ENCODE data around the gene C5. TPM values are rescaled to one million over a fixed set of nuclear protein-coding genes. Genes with fewer than 3 reads are reported as not detected.
"Not testable (repeated sequence)": the region's sequence is repeated elsewhere in the genome, so short reads cannot be mapped to it uniquely, and the experiment has no call there.

The C5 gene
- polyA plus RNA-seq, 4 donors, result 4.1 to 25.4 (median 7.5) TPM

- not testable (repeated sequence) for FAIRE-seq; H3K27me3 ChIP-seq (ENCODE audit: control insufficient read depth in 3 of 3, insufficient read depth in 3 of 3, low read length in 3 of 3); H3K36me3 ChIP-seq (ENCODE audit: control insufficient read depth in 3 of 3, insufficient read depth in 2 of 3, low read depth in 1 of 3, low read length in 3 of 3); DNase-seq; H3K4me1 ChIP-seq (ENCODE audit: control insufficient read depth in 3 of 3, insufficient read depth in 2 of 3, low read depth in 1 of 3, low read length in 2 of 3); H3K9me3 ChIP-seq (ENCODE audit: control insufficient read depth in 2 of 2, insufficient read depth in 1 of 2, low read depth in 1 of 2, low read length in 1 of 2); H3K27ac ChIP-seq (ENCODE audit: low read depth in 1 of 3, low read length in 2 of 3); H3K4me3 ChIP-seq (ENCODE audit: low read depth in 1 of 3, low read length in 3 of 3)
These were observed 14.4 kb downstream of the C5 start for GRCh38 chr9:121035717-121036116.

GRCh38 chr9:121034529-121034928 lies 15.5 kb downstream of the C5 start:
- Histone ChIP-seq H3K4me3 (ENCODE audit: low read depth in 1 of 3, low read length in 3 of 3) (no peak overlapping the region), H3K9me3 (ENCODE audit: control insufficient read depth in 2 of 2, insufficient read depth in 1 of 2, low read depth in 1 of 2, low read length in 1 of 2) (no peaks in the 10 kb centered on the region), H3K36me3 (ENCODE audit: control insufficient read depth in 3 of 3, insufficient read depth in 2 of 3, low read depth in 1 of 3, low read length in 3 of 3) (peaks cover 0 to 12% (median 2%) of the 10 kb centered on the region in 3 donors), H3K4me1 (ENCODE audit: control insufficient read depth in 3 of 3, insufficient read depth in 2 of 3, low read depth in 1 of 3, low read length in 2 of 3) (no peaks in the 10 kb centered on the region), H3K27ac (ENCODE audit: low read depth in 1 of 3, low read length in 2 of 3) (no peak overlapping the region), H3K27me3 (ENCODE audit: control insufficient read depth in 3 of 3, insufficient read depth in 3 of 3, low read length in 3 of 3) (no peaks in the 10 kb centered on the region)
- peak in 1 of 2 donors; percentile 11 for DNase-seq
- no peak for FAIRE-seq
- WGBS, 3 donors, result 46 to 65% (median 56%) methylated on average over 2 of the region's 2 CpGs

GRCh38 chr9:121029469-121029868 lies 20.6 kb downstream of the C5 start:
- no peaks in the 10 kb centered on the region for H3K4me1 ChIP-seq (ENCODE audit: control insufficient read depth in 3 of 3, insufficient read depth in 2 of 3, low read depth in 1 of 3, low read length in 2 of 3)
- H3K27ac ChIP-seq (ENCODE audit: low read depth in 1 of 3, low read length in 2 of 3), result no peak overlapping the region
- peaks cover 0 to 2% of the 10 kb centered on the region in 2 donors for H3K9me3 ChIP-seq (ENCODE audit: control insufficient read depth in 2 of 2, insufficient read depth in 1 of 2, low read depth in 1 of 2, low read length in 1 of 2)
- peaks cover 0 to 4% (median 0%) of the 10 kb centered on the region in 3 donors for H3K36me3 ChIP-seq (ENCODE audit: control insufficient read depth in 3 of 3, insufficient read depth in 2 of 3, low read depth in 1 of 3, low read length in 3 of 3)
- WGBS, 3 donors, result 25 to 61% (median 32%) methylated on average over 1 of the region's 1 CpG
- no peak for DNase-seq
- no peaks in the 10 kb centered on the region for H3K27me3 ChIP-seq (ENCODE audit: control insufficient read depth in 3 of 3, insufficient read depth in 3 of 3, low read length in 3 of 3)
- no peak for FAIRE-seq
- no peak overlapping the region for H3K4me3 ChIP-seq (ENCODE audit: low read depth in 1 of 3, low read length in 3 of 3)

- WGBS, 3 donors, result 74 to 86% (median 82%) methylated on average over 4 of the region's 4 CpGs
- not testable (repeated sequence) for H3K36me3 ChIP-seq (ENCODE audit: control insufficient read depth in 3 of 3, insufficient read depth in 2 of 3, low read depth in 1 of 3, low read length in 3 of 3); FAIRE-seq
These were observed 21.8 kb downstream of the C5 start for GRCh38 chr9:121028285-121028684.

GRCh38 chr9:121026768-121027167 lies 23.3 kb downstream of the C5 start:
- Histone ChIP-seq H3K9me3 (ENCODE audit: control insufficient read depth in 2 of 2, insufficient read depth in 1 of 2, low read depth in 1 of 2, low read length in 1 of 2) (peaks cover 0 to 2% of the 10 kb centered on the region in 2 donors), H3K4me1 (ENCODE audit: control insufficient read depth in 3 of 3, insufficient read depth in 2 of 3, low read depth in 1 of 3, low read length in 2 of 3) (no peaks in the 10 kb centered on the region), H3K27me3 (ENCODE audit: control insufficient read depth in 3 of 3, insufficient read depth in 3 of 3, low read length in 3 of 3) (no peaks in the 10 kb centered on the region), H3K36me3 (ENCODE audit: control insufficient read depth in 3 of 3, insufficient read depth in 2 of 3, low read depth in 1 of 3, low read length in 3 of 3) (peaks cover 0 to 7% (median 0%) of the 10 kb centered on the region in 3 donors), H3K4me3 (ENCODE audit: low read depth in 1 of 3, low read length in 3 of 3) (no peak overlapping the region), H3K27ac (ENCODE audit: low read depth in 1 of 3, low read length in 2 of 3) (peak overlapping the region in 1 of 3 donors; percentile 44)
- FAIRE-seq, result no peak
- DNase-seq, result peak; percentile 41 to 83

More at GRCh38 chr9:121028285-121028684, 21.8 kb downstream of the C5 start:
- H3K9me3 ChIP-seq (ENCODE audit: control insufficient read depth in 2 of 2, insufficient read depth in 1 of 2, low read depth in 1 of 2, low read length in 1 of 2); H3K4me3 ChIP-seq (ENCODE audit: low read depth in 1 of 3, low read length in 3 of 3); DNase-seq; H3K27ac ChIP-seq (ENCODE audit: low read depth in 1 of 3, low read length in 2 of 3); H3K4me1 ChIP-seq (ENCODE audit: control insufficient read depth in 3 of 3, insufficient read depth in 2 of 3, low read depth in 1 of 3, low read length in 2 of 3); H3K27me3 ChIP-seq (ENCODE audit: control insufficient read depth in 3 of 3, insufficient read depth in 3 of 3, low read length in 3 of 3): not testable (repeated sequence)

- H3K36me3 ChIP-seq (ENCODE audit: control insufficient read depth in 3 of 3, insufficient read depth in 2 of 3, low read depth in 1 of 3, low read length in 3 of 3), result peaks cover 0 to 9% (median under 1%) of the 10 kb centered on the region in 3 donors
- H3K27ac ChIP-seq (ENCODE audit: low read depth in 1 of 3, low read length in 2 of 3), result peak overlapping the region in 1 of 3 donors; percentile 44
- DNase-seq (peak in 1 of 2 donors; percentile 15), FAIRE-seq (no peak)
- no peaks in the 10 kb centered on the region for H3K27me3 ChIP-seq (ENCODE audit: control insufficient read depth in 3 of 3, insufficient read depth in 3 of 3, low read length in 3 of 3)
- 36 to 69% (median 56%) methylated on average over 3 of the region's 3 CpGs for WGBS, 3 donors
- H3K9me3 ChIP-seq (ENCODE audit: control insufficient read depth in 2 of 2, insufficient read depth in 1 of 2, low read depth in 1 of 2, low read length in 1 of 2), result peaks cover 0 to 2% of the 10 kb centered on the region in 2 donors
- no peaks in the 10 kb centered on the region for H3K4me1 ChIP-seq (ENCODE audit: control insufficient read depth in 3 of 3, insufficient read depth in 2 of 3, low read depth in 1 of 3, low read length in 2 of 3)
- H3K4me3 ChIP-seq (ENCODE audit: low read depth in 1 of 3, low read length in 3 of 3), result no peak overlapping the region
These were observed 23.8 kb downstream of the C5 start for GRCh38 chr9:121026260-121026691.

GRCh38 chr9:121024237-121024636 lies 25.8 kb downstream of the C5 start:
- no peak overlapping the region for H3K27ac ChIP-seq (ENCODE audit: low read depth in 1 of 3, low read length in 2 of 3)
- H3K4me1 ChIP-seq (ENCODE audit: control insufficient read depth in 3 of 3, insufficient read depth in 2 of 3, low read depth in 1 of 3, low read length in 2 of 3), result no peaks in the 10 kb centered on the region
- H3K9me3 ChIP-seq (ENCODE audit: control insufficient read depth in 2 of 2, insufficient read depth in 1 of 2, low read depth in 1 of 2, low read length in 1 of 2), result peaks cover 0 to 2% of the 10 kb centered on the region in 2 donors
- no peaks in the 10 kb centered on the region for H3K27me3 ChIP-seq (ENCODE audit: control insufficient read depth in 3 of 3, insufficient read depth in 3 of 3, low read length in 3 of 3)
- H3K4me3 ChIP-seq (ENCODE audit: low read depth in 1 of 3, low read length in 3 of 3), result no peak overlapping the region
- H3K36me3 ChIP-seq (ENCODE audit: control insufficient read depth in 3 of 3, insufficient read depth in 2 of 3, low read depth in 1 of 3, low read length in 3 of 3), result peaks cover 0 to 4% (median 4%) of the 10 kb centered on the region in 3 donors
- no CpG with 5 or more reads among the region's 2 CpGs for WGBS, 3 donors
- FAIRE-seq (no peak), DNase-seq (no peak)

- 70 to 91% (median 85%) methylated on average over 1 of the region's 1 CpG for WGBS, 3 donors
- H3K4me3 ChIP-seq (ENCODE audit: low read depth in 1 of 3, low read length in 3 of 3), result no peak overlapping the region
- FAIRE-seq (no peak), DNase-seq (peak in 1 of 2 donors; percentile 8)
- H3K36me3 ChIP-seq (ENCODE audit: control insufficient read depth in 3 of 3, insufficient read depth in 2 of 3, low read depth in 1 of 3, low read length in 3 of 3), result peaks cover 0 to 5% (median 4%) of the 10 kb centered on the region in 3 donors
- no peaks in the 10 kb centered on the region for H3K27me3 ChIP-seq (ENCODE audit: control insufficient read depth in 3 of 3, insufficient read depth in 3 of 3, low read length in 3 of 3)
- H3K4me1 ChIP-seq (ENCODE audit: control insufficient read depth in 3 of 3, insufficient read depth in 2 of 3, low read depth in 1 of 3, low read length in 2 of 3), result no peaks in the 10 kb centered on the region
- no peaks in the 10 kb centered on the region for H3K9me3 ChIP-seq (ENCODE audit: control insufficient read depth in 2 of 2, insufficient read depth in 1 of 2, low read depth in 1 of 2, low read length in 1 of 2)
- no peak overlapping the region for H3K27ac ChIP-seq (ENCODE audit: low read depth in 1 of 3, low read length in 2 of 3)
These were observed 27.0 kb downstream of the C5 start for GRCh38 chr9:121023064-121023463.

GRCh38 chr9:121021301-121021700 lies 28.8 kb downstream of the C5 start:
- Histone ChIP-seq H3K4me1 (ENCODE audit: control insufficient read depth in 3 of 3, insufficient read depth in 2 of 3, low read depth in 1 of 3, low read length in 2 of 3) (no peaks in the 10 kb centered on the region), H3K36me3 (ENCODE audit: control insufficient read depth in 3 of 3, insufficient read depth in 2 of 3, low read depth in 1 of 3, low read length in 3 of 3) (peaks cover 0 to 8% (median 4%) of the 10 kb centered on the region in 3 donors), H3K27ac (ENCODE audit: low read depth in 1 of 3, low read length in 2 of 3) (no peak overlapping the region), H3K9me3 (ENCODE audit: control insufficient read depth in 2 of 2, insufficient read depth in 1 of 2, low read depth in 1 of 2, low read length in 1 of 2) (no peaks in the 10 kb centered on the region), H3K4me3 (ENCODE audit: low read depth in 1 of 3, low read length in 3 of 3) (no peak overlapping the region), H3K27me3 (ENCODE audit: control insufficient read depth in 3 of 3, insufficient read depth in 3 of 3, low read length in 3 of 3) (no peaks in the 10 kb centered on the region)
- DNase-seq, result no peak
- 78 to 92% (median 91%) methylated on average over 4 of the region's 4 CpGs for WGBS, 3 donors
- no peak for FAIRE-seq
